T-helper 1 cell treated with Interleukin-12 subunit alpha and Interleukin-12 subunit beta and Interleukin-4 antibody, amounts not matched to agents 30 μg/mL and 1 μg/mL, for 36 hours (primary cell): ENCODE measurements around the gene MAP3K2.

Source experiments
- H3K27ac Mint-ChIP-seq: one replicate; pipeline ENCODE4 v1.8.0; 2021; ENCODE audit warnings: mild to moderate bottlenecking, mixed read lengths
- H3K27me3 Mint-ChIP-seq: one replicate; pipeline ENCODE4 v1.8.0; 2021; ENCODE audit warnings: low read depth, mixed read lengths
- H3K36me3 Mint-ChIP-seq: one replicate; pipeline ENCODE4 v1.8.0; 2021; ENCODE audit warnings: low read depth, mixed read lengths
- H3K4me1 Mint-ChIP-seq: one replicate; pipeline ENCODE4 v1.8.0; 2021; ENCODE audit warnings: low read depth, mixed read lengths
- H3K4me3 Mint-ChIP-seq: one replicate; pipeline ENCODE4 v1.8.0; 2021; ENCODE audit warnings: mild to moderate bottlenecking, moderate library complexity, mixed read lengths
- H3K9me3 Mint-ChIP-seq: one replicate; pipeline ENCODE4 v1.8.0; 2021; ENCODE audit warnings: mixed read lengths

Gene MAP3K2

GRCh38 chr2:127423880-127424279, 36.1 kb upstream of the MAP3K2 start:
- H3K36me3 Mint-ChIP-seq: no peaks in the 10 kb centered on the region
- no peak overlapping the region for H3K27ac Mint-ChIP-seq
- peak overlapping the region; percentile 16 for H3K4me3 Mint-ChIP-seq
- H3K27me3 Mint-ChIP-seq: peaks cover 47% of the 10 kb centered on the region
- H3K4me1 Mint-ChIP-seq: peaks cover 1% of the 10 kb centered on the region
- no peaks in the 10 kb centered on the region for H3K9me3 Mint-ChIP-seq

GRCh38 chr2:127423478-127423843, 35.7 kb upstream of the MAP3K2 start:
- Mint-ChIP-seq H3K4me1 (peaks cover 1% of the 10 kb centered on the region), H3K9me3 (no peaks in the 10 kb centered on the region), H3K36me3 (no peaks in the 10 kb centered on the region), H3K4me3 (no peak overlapping the region), H3K27me3 (peaks cover 47% of the 10 kb centered on the region), H3K27ac (no peak overlapping the region)

GRCh38 chr2:127422559-127423477, 35.0 kb upstream of the MAP3K2 start:
- Mint-ChIP-seq H3K27ac (no peak overlapping the region), H3K4me3 (peak overlapping the region; percentile 54)

DNA sequence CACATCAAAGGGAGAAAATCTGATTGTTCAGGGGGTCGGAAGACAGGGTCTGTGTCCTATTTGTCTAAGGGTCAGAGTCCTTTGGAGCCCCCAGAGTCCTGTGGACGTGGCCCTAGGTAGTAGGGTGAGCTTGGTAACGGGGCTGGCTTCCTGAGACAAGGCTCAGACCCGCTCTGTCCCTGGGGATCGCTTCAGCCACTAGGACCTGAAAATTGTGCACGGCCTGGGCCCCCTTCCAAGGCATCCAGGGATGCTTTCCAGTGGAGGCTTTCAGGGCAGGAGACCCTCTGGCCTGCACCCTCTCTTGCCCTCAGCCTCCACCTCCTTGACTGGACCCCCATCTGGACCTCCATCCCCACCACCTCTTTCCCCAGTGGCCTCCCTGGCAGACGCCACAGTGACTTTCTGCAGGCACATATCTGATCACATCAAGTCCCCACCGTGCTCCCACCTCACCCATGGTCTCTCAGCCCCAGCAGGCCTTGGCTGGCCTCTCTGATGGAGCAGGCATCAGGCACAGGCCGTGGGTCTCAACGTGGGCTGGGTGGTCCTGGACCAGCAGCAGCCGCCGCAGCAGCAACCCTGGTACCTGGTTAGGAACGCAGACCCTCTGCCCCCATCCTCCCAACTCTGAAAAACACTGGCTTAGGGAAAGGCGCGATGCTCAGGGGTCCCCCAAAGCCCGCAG, 34.2 kb upstream of the MAP3K2 start:
- Mint-ChIP-seq H3K36me3 (no peaks in the 10 kb centered on the region), H3K27me3 (peaks cover 60% of the 10 kb centered on the region), H3K4me1 (peaks cover 4% of the 10 kb centered on the region), H3K4me3 (no peak overlapping the region), H3K9me3 (no peaks in the 10 kb centered on the region), H3K27ac (no peak overlapping the region)

More at GRCh38 chr2:127422559-127423477, 35.0 kb upstream of the MAP3K2 start:
- H3K36me3 Mint-ChIP-seq: no peaks in the 10 kb centered on the region
- no peaks in the 10 kb centered on the region for H3K9me3 Mint-ChIP-seq
- peaks cover 1% of the 10 kb centered on the region for H3K4me1 Mint-ChIP-seq
- H3K27me3 Mint-ChIP-seq: peaks cover 53% of the 10 kb centered on the region

GRCh38 chr2:127421116-127421800, 33.5 kb upstream of the MAP3K2 start:
- H3K4me1 Mint-ChIP-seq: peaks cover 10% of the 10 kb centered on the region
- H3K27me3 Mint-ChIP-seq: peaks cover 66% of the 10 kb centered on the region
- no peaks in the 10 kb centered on the region for H3K9me3 Mint-ChIP-seq
- no peak overlapping the region for H3K4me3 Mint-ChIP-seq
- H3K27ac Mint-ChIP-seq: no peak overlapping the region
- no peaks in the 10 kb centered on the region for H3K36me3 Mint-ChIP-seq

- H3K9me3 Mint-ChIP-seq: no peaks in the 10 kb centered on the region
- H3K27ac Mint-ChIP-seq: no peak overlapping the region
- H3K36me3 Mint-ChIP-seq: no peaks in the 10 kb centered on the region
- H3K4me3 Mint-ChIP-seq: no peak overlapping the region
- H3K4me1 Mint-ChIP-seq: peaks cover 16% of the 10 kb centered on the region
- peaks cover 60% of the 10 kb centered on the region for H3K27me3 Mint-ChIP-seq
These were observed 32.5 kb upstream of the MAP3K2 start for GRCh38 chr2:127420039-127420864.

- no peak overlapping the region for H3K27ac Mint-ChIP-seq
- peaks cover 55% of the 10 kb centered on the region for H3K27me3 Mint-ChIP-seq
- H3K4me1 Mint-ChIP-seq: peaks cover 16% of the 10 kb centered on the region
- H3K36me3 Mint-ChIP-seq: no peaks in the 10 kb centered on the region
- H3K9me3 Mint-ChIP-seq: no peaks in the 10 kb centered on the region
- no peak overlapping the region for H3K4me3 Mint-ChIP-seq
These were observed 31.8 kb upstream of the MAP3K2 start for GRCh38 chr2:127419448-127420038.

- Mint-ChIP-seq H3K27ac (no peak overlapping the region), H3K4me1 (peaks cover 16% of the 10 kb centered on the region), H3K36me3 (no peaks in the 10 kb centered on the region), H3K9me3 (no peaks in the 10 kb centered on the region), H3K4me3 (no peak overlapping the region), H3K27me3 (peaks cover 51% of the 10 kb centered on the region)
These were observed 31.3 kb upstream of the MAP3K2 start for GRCh38 chr2:127419112-127419430.

DNA sequence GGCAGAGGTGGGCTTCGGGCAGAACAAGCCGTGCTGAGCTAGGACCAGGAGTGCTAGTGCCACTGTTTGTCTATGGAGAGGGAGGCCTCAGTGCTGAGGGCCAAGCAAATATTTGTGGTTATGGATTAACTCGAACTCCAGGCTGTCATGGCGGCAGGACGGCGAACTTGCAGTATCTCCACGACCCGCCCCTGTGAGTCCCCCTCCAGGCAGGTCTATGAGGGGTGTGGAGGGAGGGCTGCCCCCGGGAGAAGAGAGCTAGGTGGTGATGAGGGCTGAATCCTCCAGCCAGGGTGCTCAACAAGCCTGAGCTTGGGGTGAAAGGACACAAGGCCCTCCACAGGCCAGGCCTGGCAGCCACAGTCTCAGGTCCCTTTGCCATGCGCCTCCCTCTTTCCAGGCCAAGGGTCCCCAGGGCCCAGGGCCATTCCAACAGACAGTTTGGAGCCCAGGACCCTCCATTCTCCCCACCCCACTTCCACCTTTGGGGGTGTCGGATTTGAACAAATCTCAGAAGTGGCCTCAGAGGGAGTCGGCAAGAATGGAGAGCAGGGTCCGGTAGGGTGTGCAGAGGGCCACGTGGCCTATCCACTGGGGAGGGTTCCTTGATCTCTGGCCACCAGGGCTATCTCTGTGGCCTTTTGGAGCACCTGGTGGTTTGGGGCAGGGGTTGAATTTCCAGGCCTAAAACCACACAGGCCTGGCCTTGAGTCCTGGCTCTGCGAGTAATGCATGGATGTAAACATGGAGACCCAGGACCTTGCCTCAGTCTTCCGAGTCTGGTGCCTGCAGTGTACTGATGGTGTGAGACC, 30.7 kb upstream of the MAP3K2 start, which contains the start of gene PROC:
Gene PROC, plus strand, starts transcription at position 128 of the 812 bp plus-strand sequence. CDS start 1,516 bp downstream, outside the sequence.
- Mint-ChIP-seq H3K4me3 (no peak within 1 kb of the TSS), H3K27ac (no peak within 1 kb of the TSS), H3K27me3 (peaks cover 47% of the 10 kb centered on the region)

GRCh38 chr2:127417406-127417805, 29.6 kb upstream of the MAP3K2 start:
- H3K9me3 Mint-ChIP-seq: no peaks in the 10 kb centered on the region
- peaks cover 15% of the 10 kb centered on the region for H3K4me1 Mint-ChIP-seq
- H3K4me3 Mint-ChIP-seq: no peak overlapping the region
- H3K36me3 Mint-ChIP-seq: peaks cover 2% of the 10 kb centered on the region
- peaks cover 53% of the 10 kb centered on the region for H3K27me3 Mint-ChIP-seq
- H3K27ac Mint-ChIP-seq: no peak overlapping the region

More for the DNA sequence above, 30.7 kb upstream of the MAP3K2 start, which contains the start of gene PROC:
- Mint-ChIP-seq H3K9me3 (no peaks in the 10 kb centered on the region), H3K36me3 (no peaks in the 10 kb centered on the region), H3K4me1 (peaks cover 16% of the 10 kb centered on the region)

DNA sequence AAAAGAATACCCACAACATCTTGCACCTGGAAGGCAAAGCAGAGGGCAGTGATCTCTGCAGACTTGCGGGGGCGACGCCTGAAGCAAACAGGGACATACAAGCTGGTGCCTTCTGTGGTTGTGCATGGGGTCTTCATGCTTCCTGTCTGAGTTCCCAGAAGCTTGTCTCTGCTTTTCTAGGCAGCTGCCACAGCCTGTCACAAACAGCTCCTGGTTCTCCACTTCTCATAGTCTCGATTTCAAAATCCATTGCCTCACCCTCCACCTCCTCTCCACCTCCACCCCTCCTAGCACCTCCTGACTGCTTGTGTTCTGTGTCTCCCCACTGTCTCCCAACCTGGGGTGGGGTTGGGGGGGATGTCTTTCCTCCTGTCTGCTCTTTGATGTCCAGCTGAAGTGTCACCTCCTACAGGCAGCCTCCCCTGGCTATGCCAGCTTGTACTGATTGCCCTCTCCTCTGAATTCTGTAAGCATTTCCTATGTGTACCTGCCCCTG, 28.8 kb upstream of the MAP3K2 start:
- Mint-ChIP-seq H3K4me3 (peak overlapping the region; percentile 70), H3K36me3 (peaks cover 5% of the 10 kb centered on the region), H3K27me3 (peaks cover 46% of the 10 kb centered on the region), H3K27ac (peak overlapping the region; percentile 21), H3K4me1 (peaks cover 17% of the 10 kb centered on the region), H3K9me3 (no peaks in the 10 kb centered on the region)

DNA sequence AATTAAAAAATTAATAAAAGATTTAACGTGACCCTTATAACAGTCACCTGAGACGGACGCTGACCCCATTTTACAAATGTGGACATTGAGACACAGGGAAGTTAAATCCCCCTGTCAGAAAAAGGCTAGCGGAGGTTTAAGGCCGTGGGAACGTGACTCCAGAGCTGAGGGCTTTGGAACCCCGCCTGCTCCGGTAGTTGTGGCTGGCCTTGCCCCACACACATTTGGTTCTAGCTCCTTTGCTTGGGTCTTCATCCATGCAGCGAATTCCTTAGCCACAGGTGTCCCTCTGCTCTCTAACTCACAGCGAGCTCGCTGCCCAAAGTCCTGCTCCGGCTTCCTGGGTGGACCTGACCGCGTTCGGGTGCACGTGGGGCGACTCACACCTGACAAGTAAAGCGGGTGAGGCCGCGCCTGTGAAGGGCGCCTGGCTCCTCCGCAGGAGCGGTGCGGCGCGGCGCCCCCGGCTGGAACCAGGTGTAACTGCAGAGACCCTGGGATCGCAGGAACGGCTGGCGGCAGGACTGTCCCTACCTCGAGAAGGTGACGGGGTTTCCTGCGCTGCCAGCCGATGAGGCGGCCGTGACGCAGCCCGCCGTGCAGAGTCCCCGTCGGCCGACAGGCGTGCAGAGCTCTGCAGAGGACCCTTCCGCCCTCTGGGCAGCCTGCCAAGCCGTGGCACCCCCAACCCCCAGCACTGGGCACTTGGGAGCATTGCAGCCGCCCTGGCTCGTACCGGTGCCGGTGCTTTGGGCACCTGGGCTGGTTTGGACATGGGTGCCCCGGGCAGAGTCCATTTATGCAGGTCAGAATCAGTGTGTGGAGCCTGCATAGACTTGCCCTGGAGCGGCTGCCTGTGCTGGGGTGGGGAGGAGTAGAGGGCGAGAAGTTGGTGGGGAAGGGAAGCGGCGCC, 28.1 kb upstream of the MAP3K2 start:
- Mint-ChIP-seq H3K4me3 (peak overlapping the region; percentile 70), H3K27ac (peak overlapping the region; percentile 46), H3K27me3 (peaks cover 39% of the 10 kb centered on the region), H3K9me3 (no peaks in the 10 kb centered on the region), H3K36me3 (peaks cover 5% of the 10 kb centered on the region), H3K4me1 (peaks cover 24% of the 10 kb centered on the region)
